ENCODE data around the gene SLC12A1.

GRCh38 chr15:48177383-48177765, 28.7 kb upstream of the SLC12A1 start:
- TF ChIP-seq CTCF (IDR thresholded peaks at IDR 0.05): no peak
- no peak for TF ChIP-seq POLR2A (IDR thresholded peaks at IDR 0.05)

All from Peyer's patch (tissue), 4 donors.